OCI-LY1 (cell line): ENCODE measurements around the gene SEMA3A.
A peak's percentile ranks its signal among the peaks of the same experiment; 100 is the strongest.

Experiments used
- H2AFZ ChIP-seq: fragments of 200-600 bp; sonication (generic), shearing (Covaris generic); 2 replicates; pipeline ENCODE4 v1.6.0; 2014; ENCODE audit warnings: antibody characterized with exemption, mild to moderate bottlenecking, low read length
- H3F3A ChIP-seq: fragments of 200-600 bp; sonication (generic), shearing (Covaris generic); 2 replicates; pipeline ENCODE4 v1.6.0; 2014; ENCODE audit warnings: mild to moderate bottlenecking, antibody characterized with exemption, low read length, moderate library complexity; ENCODE audit not compliant: insufficient read depth
- H3K27ac ChIP-seq: fragments of 200-600 bp; sonication (generic); 2 replicates; pipeline ENCODE4 v1.5.1; 2014; ENCODE audit warnings: low read length, mixed run types, mild to moderate bottlenecking, low read depth; ENCODE audit not compliant: poor library complexity, severe bottlenecking
- H3K27me3 ChIP-seq: fragments of 200-600 bp; sonication (generic); 2 replicates; pipeline ENCODE4 v1.6.0; 2014; ENCODE audit warnings: antibody characterized with exemption, mild to moderate bottlenecking, low read length, moderate library complexity; ENCODE audit not compliant: insufficient read depth
- H3K36me3 ChIP-seq: fragments of 200-600 bp; sonication (generic); 2 replicates; pipeline ENCODE4 v1.6.1; 2014; ENCODE audit warnings: mild to moderate bottlenecking, antibody characterized with exemption, low read length, moderate library complexity, mixed read lengths; ENCODE audit not compliant: insufficient read depth
- H3K4me1 ChIP-seq: fragments of 200-600 bp; sonication (generic); 2 replicates; pipeline ENCODE4 v1.5.1; 2014; ENCODE audit warnings: mild to moderate bottlenecking, low read length, moderate library complexity; ENCODE audit not compliant: insufficient read depth, severe bottlenecking
- H3K4me2 ChIP-seq: fragments of 200-600 bp; sonication (generic), shearing (Covaris generic); 2 replicates; pipeline ENCODE4 v1.6.1; 2014; ENCODE audit warnings: low read length
- H3K4me3 ChIP-seq: fragments of 200-600 bp; sonication (generic); 2 replicates; pipeline ENCODE4 v1.5.1; 2014; ENCODE audit warnings: low read length, low read depth, mild to moderate bottlenecking, mixed read lengths; ENCODE audit not compliant: poor library complexity, severe bottlenecking
- H3K79me2 ChIP-seq: fragments of 200-600 bp; shearing (Covaris generic); 2 replicates; pipeline ENCODE4 v1.6.1; 2016; ENCODE audit warnings: mixed run types, low read length, mixed read lengths; ENCODE audit not compliant: insufficient read depth
- H3K9ac ChIP-seq: fragments of 200-600 bp; sonication (generic), shearing (Covaris generic); 2 replicates; pipeline ENCODE4 v1.6.1; 2014; ENCODE audit warnings: mild to moderate bottlenecking, low read length, mixed read lengths
- H3K9me2 ChIP-seq: fragments of 200-600 bp; sonication (generic), shearing (Covaris generic); 2 replicates; pipeline ENCODE4 v1.6.1; 2014; ENCODE audit warnings: low read depth, mild to moderate bottlenecking, low read length, mixed read lengths
- H3K9me3 ChIP-seq: fragments of 200-600 bp; shearing (Covaris generic); 2 replicates; pipeline ENCODE4 v1.6.1; 2014; ENCODE audit warnings: low read length, mixed read lengths
- H4K20me1 ChIP-seq: fragments of 200-600 bp; sonication (generic), shearing (Covaris generic); 2 replicates; pipeline ENCODE4 v1.6.0; 2016; ENCODE audit warnings: mild to moderate bottlenecking, low read length; ENCODE audit not compliant: insufficient read depth
- EZH2 ChIP-seq: fragments of 200-600 bp; sonication (generic), shearing (Covaris generic); IDR thresholded peaks from 2 replicates; pipeline ENCODE4 v1.8.0; 2017; ENCODE audit warnings: borderline replicate concordance, mixed run types, mild to moderate bottlenecking, antibody characterized with exemption, low read length, moderate library complexity, mixed read lengths
- TF ChIP-seq, protein P1 (sequence below): fragments of 200-600 bp; sonication (generic), shearing (Covaris generic); IDR thresholded peaks from 2 replicates; pipeline ENCODE4 v1.5.1; 2017; ENCODE audit warnings: mild to moderate bottlenecking, antibody characterized with exemption, low read length, moderate library complexity, mixed read lengths

The SEMA3A gene

DNA sequence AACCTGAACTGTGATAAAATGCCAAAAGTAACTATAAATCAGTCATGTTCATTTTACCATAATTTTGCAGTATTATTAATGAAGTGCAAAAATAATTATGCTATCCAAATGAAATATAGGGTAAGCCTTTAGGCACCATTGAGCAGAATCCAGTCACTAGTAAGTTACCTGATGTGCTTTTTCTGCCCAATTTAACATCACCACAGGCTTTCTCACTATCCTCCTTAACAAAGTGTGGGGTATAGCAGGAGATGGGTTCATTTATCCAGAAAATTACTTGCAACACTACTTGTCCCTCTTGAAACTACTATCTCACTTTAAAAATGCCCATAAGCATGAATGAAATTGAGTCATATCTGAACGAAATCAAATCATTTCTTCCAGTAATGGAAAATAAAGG, 211.0 kb downstream of the SEMA3A start:
- Histone ChIP-seq H3K27me3 (no peaks in the 10 kb centered on the region), H3K79me2 (no peaks in the 10 kb centered on the region), H4K20me1 (no peaks in the 10 kb centered on the region), H3K4me3 (no peak overlapping the region), H2AFZ (no peak overlapping the region), H3K36me3 (no peaks in the 10 kb centered on the region), H3K27ac (no peak overlapping the region), H3K9ac (no peak overlapping the region), H3K4me2 (no peak overlapping the region), H3K4me1 (no peaks in the 10 kb centered on the region), H3F3A (no peaks in the 10 kb centered on the region), H3K9me2 (no peaks in the 10 kb centered on the region), H3K9me3 (no peaks in the 10 kb centered on the region)
- TF ChIP-seq, protein P1, sequence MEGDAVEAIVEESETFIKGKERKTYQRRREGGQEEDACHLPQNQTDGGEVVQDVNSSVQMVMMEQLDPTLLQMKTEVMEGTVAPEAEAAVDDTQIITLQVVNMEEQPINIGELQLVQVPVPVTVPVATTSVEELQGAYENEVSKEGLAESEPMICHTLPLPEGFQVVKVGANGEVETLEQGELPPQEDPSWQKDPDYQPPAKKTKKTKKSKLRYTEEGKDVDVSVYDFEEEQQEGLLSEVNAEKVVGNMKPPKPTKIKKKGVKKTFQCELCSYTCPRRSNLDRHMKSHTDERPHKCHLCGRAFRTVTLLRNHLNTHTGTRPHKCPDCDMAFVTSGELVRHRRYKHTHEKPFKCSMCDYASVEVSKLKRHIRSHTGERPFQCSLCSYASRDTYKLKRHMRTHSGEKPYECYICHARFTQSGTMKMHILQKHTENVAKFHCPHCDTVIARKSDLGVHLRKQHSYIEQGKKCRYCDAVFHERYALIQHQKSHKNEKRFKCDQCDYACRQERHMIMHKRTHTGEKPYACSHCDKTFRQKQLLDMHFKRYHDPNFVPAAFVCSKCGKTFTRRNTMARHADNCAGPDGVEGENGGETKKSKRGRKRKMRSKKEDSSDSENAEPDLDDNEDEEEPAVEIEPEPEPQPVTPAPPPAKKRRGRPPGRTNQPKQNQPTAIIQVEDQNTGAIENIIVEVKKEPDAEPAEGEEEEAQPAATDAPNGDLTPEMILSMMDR: no peak

DNA sequence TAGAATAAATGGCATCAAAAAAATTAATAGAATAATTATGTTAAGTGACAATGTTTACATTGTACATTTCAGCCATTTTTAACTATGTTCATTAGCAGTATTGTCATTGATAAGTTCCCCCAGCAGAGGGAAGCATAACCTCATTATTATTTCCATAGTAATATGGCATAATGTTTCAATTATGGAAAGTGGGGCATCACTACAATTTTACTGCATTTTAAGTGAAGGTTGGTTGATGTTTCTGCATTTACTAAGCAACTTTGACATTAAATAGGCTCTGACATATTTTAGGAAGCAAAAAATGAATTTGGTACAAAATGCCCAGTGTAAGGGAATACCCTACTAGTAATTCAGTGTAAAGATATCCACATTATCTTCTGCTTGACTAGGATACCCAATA, 218.3 kb downstream of the SEMA3A start:
- no peak overlapping the region for H3K4me2 ChIP-seq
- H3K79me2 ChIP-seq: no peaks in the 10 kb centered on the region
- H3K4me3 ChIP-seq: no peak overlapping the region
- no peak overlapping the region for H2AFZ ChIP-seq
- H3K9ac ChIP-seq: no peak overlapping the region
- no peaks in the 10 kb centered on the region for H4K20me1 ChIP-seq
- H3K4me1 ChIP-seq: no peaks in the 10 kb centered on the region
- H3K9me2 ChIP-seq: no peaks in the 10 kb centered on the region
- H3K9me3 ChIP-seq: no peaks in the 10 kb centered on the region
- H3K36me3 ChIP-seq: no peaks in the 10 kb centered on the region
- no peak for TF ChIP-seq EZH2
- TF ChIP-seq, protein P1: peak; percentile 83
- no peaks in the 10 kb centered on the region for H3K27me3 ChIP-seq
- H3K27ac ChIP-seq: no peak overlapping the region
- no peaks in the 10 kb centered on the region for H3F3A ChIP-seq

DNA sequence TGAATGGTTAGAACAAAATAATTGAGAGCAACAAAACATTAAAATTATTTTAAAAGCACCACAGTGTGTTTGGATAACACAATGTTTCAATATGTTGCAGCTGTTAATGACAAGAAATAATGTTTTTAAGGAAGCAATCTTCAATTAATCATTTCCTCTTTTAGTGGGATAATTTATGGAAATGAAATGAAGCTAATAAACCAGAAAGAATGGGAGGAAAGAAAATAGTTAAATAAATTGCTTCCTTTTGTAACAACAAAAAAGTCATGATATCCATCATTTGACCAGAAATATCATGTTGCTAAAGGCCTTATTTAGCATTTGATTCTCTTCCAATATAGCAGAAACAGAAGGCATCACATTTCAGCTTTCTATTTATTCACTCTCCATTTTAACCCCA, 224.5 kb downstream of the SEMA3A start:
- no peaks in the 10 kb centered on the region for H4K20me1 ChIP-seq
- H3K27ac ChIP-seq: no peak overlapping the region

More for the DNA sequence above, 224.5 kb downstream of the SEMA3A start:
- H3K9me3 ChIP-seq: no peaks in the 10 kb centered on the region
- no peaks in the 10 kb centered on the region for H3K79me2 ChIP-seq
- no peak overlapping the region for H3K9ac ChIP-seq
- TF ChIP-seq, protein P1: no peak
- no peak for TF ChIP-seq EZH2
- H3K4me2 ChIP-seq: no peak overlapping the region
- H3K27me3 ChIP-seq: no peaks in the 10 kb centered on the region
- no peaks in the 10 kb centered on the region for H3K9me2 ChIP-seq
- H3K4me3 ChIP-seq: no peak overlapping the region
- no peaks in the 10 kb centered on the region for H3F3A ChIP-seq
- no peak overlapping the region for H2AFZ ChIP-seq
- H3K36me3 ChIP-seq: no peaks in the 10 kb centered on the region
- H3K4me1 ChIP-seq: no peaks in the 10 kb centered on the region
